ENCODE measurements around the gene LBHD2. TPM values are rescaled to one million over a fixed set of nuclear protein-coding genes. Genes with fewer than 3 reads are reported as not detected.

The LBHD2 gene
- total RNA-seq, 1 donor from 2014 or later = not detected

- H3K27me3 ChIP-seq = peaks cover 7% of the 10 kb centered on the region
- H3K36me3 ChIP-seq = no peaks in the 10 kb centered on the region
- H3K4me1 ChIP-seq = peaks cover 26% of the 10 kb centered on the region
- no peak overlapping the region for H3K4me3 ChIP-seq
- no peak for DNase-seq (ENCODE audit: extremely low spot score in 2 of 2)
- H3K9me3 ChIP-seq = no peaks in the 10 kb centered on the region
- no peak for TF ChIP-seq POLR2AphosphoS5 (IDR thresholded peaks at IDR 0.05; ENCODE audit: insufficient read depth in 1 of 2, low read depth in 1 of 2)
- TF ChIP-seq, protein P1, sequence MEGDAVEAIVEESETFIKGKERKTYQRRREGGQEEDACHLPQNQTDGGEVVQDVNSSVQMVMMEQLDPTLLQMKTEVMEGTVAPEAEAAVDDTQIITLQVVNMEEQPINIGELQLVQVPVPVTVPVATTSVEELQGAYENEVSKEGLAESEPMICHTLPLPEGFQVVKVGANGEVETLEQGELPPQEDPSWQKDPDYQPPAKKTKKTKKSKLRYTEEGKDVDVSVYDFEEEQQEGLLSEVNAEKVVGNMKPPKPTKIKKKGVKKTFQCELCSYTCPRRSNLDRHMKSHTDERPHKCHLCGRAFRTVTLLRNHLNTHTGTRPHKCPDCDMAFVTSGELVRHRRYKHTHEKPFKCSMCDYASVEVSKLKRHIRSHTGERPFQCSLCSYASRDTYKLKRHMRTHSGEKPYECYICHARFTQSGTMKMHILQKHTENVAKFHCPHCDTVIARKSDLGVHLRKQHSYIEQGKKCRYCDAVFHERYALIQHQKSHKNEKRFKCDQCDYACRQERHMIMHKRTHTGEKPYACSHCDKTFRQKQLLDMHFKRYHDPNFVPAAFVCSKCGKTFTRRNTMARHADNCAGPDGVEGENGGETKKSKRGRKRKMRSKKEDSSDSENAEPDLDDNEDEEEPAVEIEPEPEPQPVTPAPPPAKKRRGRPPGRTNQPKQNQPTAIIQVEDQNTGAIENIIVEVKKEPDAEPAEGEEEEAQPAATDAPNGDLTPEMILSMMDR (IDR thresholded peaks at IDR 0.05) = no peak
- no peak for TF ChIP-seq POLR2A (IDR thresholded peaks at IDR 0.05)
- intact Hi-C loops (cut with DNase I) = no loop called here
- no peak overlapping the region for H3K27ac ChIP-seq
These were observed 14.3 kb downstream of the LBHD2 start for GRCh38 chr14:103097994-103098957.

DNA sequence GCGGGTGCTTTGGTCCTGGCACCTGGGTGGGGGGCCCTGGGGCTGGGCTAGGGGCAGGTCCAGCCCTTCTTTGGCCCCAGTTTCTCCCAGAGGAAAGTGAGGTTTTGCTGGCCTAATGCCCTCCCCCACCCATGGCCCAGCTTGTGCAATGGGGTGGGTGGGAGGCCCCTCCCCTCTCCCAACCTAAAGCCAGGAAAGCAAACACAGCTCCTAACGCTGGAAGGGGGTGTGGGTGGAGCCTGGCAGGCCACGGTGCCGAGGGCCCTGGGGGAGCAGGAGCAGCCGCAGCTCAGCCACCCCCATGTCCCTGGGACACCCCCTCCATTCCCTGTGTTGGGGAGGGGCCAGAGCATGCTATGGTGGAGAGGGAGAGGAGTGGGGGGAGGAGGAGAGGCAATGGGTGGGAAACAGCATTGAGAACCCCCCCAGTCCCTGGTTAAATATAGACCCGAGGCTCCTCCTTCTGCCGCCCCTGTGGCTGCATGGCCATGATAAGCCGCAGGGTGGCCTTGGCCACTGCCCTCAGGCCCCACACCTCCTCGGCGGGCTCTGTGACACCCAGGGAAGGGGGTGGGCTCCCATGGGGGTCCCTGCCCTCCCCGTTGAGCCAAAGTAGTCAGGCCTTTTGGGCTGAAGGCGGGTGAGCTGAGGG lies 15.2 kb downstream of the LBHD2 start:
- Histone ChIP-seq H3K36me3 (no peaks in the 10 kb centered on the region), H3K27me3 (peaks cover 16% of the 10 kb centered on the region), H3K27ac (no peak overlapping the region), H3K4me1 (peaks cover 30% of the 10 kb centered on the region), H3K9me3 (no peaks in the 10 kb centered on the region), H3K4me3 (no peak overlapping the region)
- intact Hi-C loops (cut with DNase I) = no loop called here
- TF ChIP-seq POLR2AphosphoS5 (IDR thresholded peaks at IDR 0.05; ENCODE audit: insufficient read depth in 1 of 2, low read depth in 1 of 2) (no peak), POLR2A (IDR thresholded peaks at IDR 0.05) (no peak)
- TF ChIP-seq, protein P1 (IDR thresholded peaks at IDR 0.05) = no peak
- no peak for DNase-seq (ENCODE audit: extremely low spot score in 2 of 2)

GRCh38 chr14:103099733-103100280 lies 15.8 kb downstream of the LBHD2 start:
- DNase-seq (ENCODE audit: extremely low spot score in 2 of 2) = no peak
- intact Hi-C loops (cut with DNase I) = loop anchor here (5.0 kb wide), 1 partner anchor 87 kb away; no protein-coding TSS in a partner anchor
- TF ChIP-seq POLR2AphosphoS5 (IDR thresholded peaks at IDR 0.05; ENCODE audit: insufficient read depth in 1 of 2, low read depth in 1 of 2) = no peak
- peaks cover 30% of the 10 kb centered on the region for H3K4me1 ChIP-seq
- peaks cover 22% of the 10 kb centered on the region for H3K27me3 ChIP-seq
- H3K4me3 ChIP-seq = no peak overlapping the region
- H3K9me3 ChIP-seq = no peaks in the 10 kb centered on the region
- no peaks in the 10 kb centered on the region for H3K36me3 ChIP-seq
- H3K27ac ChIP-seq = no peak overlapping the region

GRCh38 chr14:103100281-103101121 lies 16.5 kb downstream of the LBHD2 start:
- intact Hi-C loops (cut with DNase I) = loop anchor here (5.0 kb wide), 1 partner anchor 87 kb away; no protein-coding TSS in a partner anchor
- peaks cover 25% of the 10 kb centered on the region for H3K27me3 ChIP-seq
- no peaks in the 10 kb centered on the region for H3K36me3 ChIP-seq

More at GRCh38 chr14:103100281-103101121, 16.5 kb downstream of the LBHD2 start:
- DNase-seq (ENCODE audit: extremely low spot score in 2 of 2) = no peak
- Histone ChIP-seq H3K27ac (no peak overlapping the region), H3K4me3 (no peak overlapping the region), H3K9me3 (no peaks in the 10 kb centered on the region), H3K4me1 (peaks cover 35% of the 10 kb centered on the region)
- TF ChIP-seq, protein P1 (IDR thresholded peaks at IDR 0.05) = no peak
- no peak for TF ChIP-seq POLR2A (IDR thresholded peaks at IDR 0.05)
- no peak for TF ChIP-seq POLR2AphosphoS5 (IDR thresholded peaks at IDR 0.05; ENCODE audit: insufficient read depth in 1 of 2, low read depth in 1 of 2)

Data from vagina (tissue), 2 donors.